CD4-positive, alpha-beta T cell treated with Interleukin-4 for 1 hour (primary cell): ENCODE data around the gene ANKAR.
A peak's percentile ranks its signal among the peaks of the same experiment; 100 is the strongest.
"Not testable (repeated sequence)": the region's sequence is repeated elsewhere in the genome, so short reads cannot be mapped to it uniquely, and the experiment has no call there.

Experiments used
- DNase-seq, 2 donors: peaks; one replicate each; pipeline ENCODE4 v3.0.0-alpha.2; 2020 to 2022

ANKAR gene

DNA sequence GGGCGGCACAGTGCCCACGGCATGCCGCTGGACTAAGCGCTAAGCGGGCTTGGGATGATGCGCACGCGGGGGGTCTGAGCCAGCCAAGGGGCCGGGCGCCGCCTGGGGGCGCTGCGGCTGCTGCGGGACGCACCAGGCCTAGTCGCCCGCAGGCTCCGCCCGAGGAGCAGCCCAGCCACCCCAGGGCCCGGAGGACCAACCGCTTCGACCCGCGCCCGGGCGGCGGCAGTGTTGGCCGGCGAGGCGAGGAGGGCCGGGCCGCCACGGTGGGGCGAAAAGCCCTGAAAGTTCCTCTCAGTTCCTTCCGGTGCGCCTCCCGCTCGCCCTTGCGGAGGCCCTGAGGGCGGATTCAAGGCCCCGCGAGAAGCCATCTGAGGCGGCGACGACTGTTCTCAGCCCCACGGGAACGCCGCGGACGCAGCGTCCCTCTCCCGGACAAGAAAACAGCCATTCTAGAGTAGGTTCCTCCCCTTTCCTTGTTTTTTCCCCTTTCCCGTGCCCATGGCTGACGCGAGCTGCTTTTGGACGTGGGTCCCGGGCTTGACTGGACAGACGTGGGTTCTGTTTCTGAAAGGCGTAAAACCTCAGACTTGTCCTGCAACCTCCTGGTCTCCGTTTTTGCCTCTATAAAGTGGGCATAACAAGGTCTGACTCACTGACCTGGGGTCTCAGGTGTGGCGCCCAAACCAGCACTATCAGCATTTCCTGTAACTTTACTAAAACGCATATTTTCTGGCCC, at the start of gene ANKAR:
Gene ANKAR (plus strand): TSS at position 297 of the 739 bp plus-strand sequence. CDS start 1,821 bp downstream, outside the sequence.
- peak; percentile 86 to 89 for DNase-seq

GRCh38 chr2:189625636-189626035, 48.8 kb upstream of the ANKAR start:
- no peak for DNase-seq

GRCh38 chr2:189627789-189628188, 46.7 kb upstream of the ANKAR start:
- DNase-seq: no peak

DNA sequence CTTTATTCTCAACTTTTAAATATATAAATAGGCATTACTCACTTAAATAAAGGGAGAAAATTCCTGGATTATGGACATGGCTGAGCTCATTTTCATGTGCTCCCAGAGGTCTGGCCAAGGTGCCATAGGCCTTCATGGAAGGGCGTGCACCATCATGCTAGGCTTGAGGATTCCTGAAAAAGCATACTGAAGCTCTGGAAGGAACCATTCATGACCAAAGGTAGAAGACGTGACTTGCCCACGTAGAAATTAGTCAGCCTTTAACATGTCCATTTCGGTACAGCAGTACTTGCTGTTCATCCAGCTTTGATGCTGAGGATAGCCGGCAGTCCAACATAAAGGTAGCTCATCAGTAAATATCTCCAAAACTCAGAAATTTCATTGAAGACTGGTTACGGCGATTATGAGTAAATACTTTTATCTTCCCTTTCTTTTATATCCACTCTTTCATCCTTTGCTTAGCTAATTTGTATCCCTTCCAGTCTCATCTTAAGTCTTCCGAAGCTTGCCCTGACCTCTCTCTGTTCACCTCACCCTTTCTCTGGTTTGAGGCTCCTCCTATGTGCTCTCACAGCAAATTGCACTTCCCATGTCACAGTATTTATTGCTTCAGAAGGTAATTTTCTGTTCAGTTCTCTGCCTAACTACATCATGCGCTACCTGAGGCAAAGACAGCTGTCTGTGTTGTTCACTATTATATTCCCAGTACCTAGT, 45.5 kb upstream of the ANKAR start:
- no peak for DNase-seq

DNA sequence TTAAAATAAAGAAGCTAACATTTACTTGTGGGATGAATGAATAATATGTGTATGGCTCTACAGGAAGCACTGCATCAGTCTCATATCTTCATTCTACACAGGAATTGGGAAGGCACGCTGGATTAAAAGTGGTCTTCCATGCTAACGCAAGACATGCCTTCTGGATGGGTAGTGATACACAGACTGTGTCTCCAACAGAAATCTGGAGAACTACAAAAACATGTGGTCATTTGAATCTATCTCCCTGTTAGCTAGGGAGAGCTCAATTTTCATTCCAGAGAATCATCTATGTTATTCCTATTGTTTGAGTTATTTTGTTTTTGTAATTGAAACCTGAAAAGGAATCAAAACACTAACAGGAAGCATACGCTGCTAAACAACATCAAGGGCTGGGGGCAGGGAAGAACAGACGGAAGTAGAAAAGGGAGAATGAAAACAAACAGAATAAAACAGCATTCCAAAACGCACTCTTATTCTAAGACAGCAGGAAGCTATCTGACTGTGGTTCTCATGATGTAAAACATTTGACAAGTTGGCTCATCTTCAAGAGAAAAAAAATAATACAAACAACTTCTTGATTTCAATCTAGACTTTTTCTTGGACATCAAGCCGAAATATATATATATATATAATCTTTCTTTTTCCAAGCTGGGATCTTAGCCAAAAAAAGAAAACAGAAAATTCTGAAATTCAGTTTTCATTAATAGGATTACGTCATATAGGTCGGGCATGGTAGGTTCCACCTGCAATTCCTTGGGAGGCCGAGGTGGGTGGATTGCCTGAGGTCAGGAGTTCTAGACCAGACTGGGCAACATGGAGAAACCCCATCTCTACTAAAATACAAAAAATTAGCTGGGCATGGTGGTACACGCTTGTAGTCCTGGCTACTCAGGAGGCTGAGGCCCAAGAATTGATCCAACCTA, 44.7 kb upstream of the ANKAR start:
- no peak for DNase-seq

GRCh38 chr2:189631849-189632248, 42.6 kb upstream of the ANKAR start:
- DNase-seq: no peak

GRCh38 chr2:189633392-189633811, 41.1 kb upstream of the ANKAR start:
- DNase-seq: peak in 1 of 2 donors; percentile 41

DNA sequence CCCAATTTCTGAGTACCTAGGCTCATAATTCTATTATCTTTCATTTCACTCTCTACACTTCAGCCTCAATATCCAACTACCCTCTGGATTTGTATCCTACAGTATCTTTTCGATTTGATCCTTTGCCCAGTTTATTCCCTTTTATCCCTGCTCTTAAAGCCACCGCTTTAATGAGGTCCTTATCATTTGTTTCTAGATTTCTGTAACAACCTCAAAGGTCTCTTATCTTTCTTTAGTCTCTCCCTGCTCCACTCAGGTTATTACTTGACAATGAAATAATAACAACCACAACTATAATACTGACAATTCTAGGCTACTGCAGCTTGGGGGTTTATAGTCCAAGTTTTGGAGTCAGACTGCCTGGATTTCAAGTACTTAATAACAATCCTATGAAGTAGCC, 39.1 kb upstream of the ANKAR start:
- no peak for DNase-seq

DNA sequence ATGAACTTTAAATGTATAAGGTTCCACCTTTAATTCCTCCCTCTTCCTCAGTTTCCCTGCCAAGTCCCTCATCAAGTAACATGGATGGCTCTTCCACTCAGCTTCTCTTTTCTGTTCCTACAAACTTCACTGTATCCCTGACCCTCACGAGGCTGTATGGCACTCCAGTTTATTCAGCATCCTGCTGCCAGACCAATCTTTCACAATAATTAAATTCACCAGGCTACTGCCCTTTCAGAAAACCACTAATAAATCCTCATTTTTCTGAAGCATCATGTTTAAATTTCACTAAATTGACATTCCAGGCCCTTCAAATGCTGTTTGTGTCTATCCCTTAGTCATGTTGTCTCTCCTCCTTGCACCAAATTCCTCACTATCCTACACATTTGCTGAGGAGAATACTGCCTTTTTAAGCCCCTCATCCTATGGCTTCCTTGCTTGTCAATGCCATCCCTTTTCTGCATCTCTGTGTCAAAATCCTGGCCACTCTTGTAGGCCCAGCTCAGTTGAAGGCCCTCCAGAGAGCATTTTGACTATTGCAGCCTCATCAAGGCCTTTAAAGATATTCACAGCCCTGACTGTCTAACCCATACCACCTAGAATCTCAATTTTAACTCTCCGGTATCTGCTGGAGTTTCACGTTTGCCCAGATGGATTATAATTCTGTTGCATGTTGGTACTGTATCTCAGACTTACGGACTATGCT, 36.0 kb upstream of the ANKAR start:
- DNase-seq: no peak

GRCh38 chr2:189639007-189639609, 35.4 kb upstream of the ANKAR start:
- DNase-seq: no peak

- DNase-seq: no peak
These were observed 33.5 kb upstream of the ANKAR start for GRCh38 chr2:189641002-189641401.

GRCh38 chr2:189641590-189641989, 32.9 kb upstream of the ANKAR start:
- DNase-seq: no peak

DNA sequence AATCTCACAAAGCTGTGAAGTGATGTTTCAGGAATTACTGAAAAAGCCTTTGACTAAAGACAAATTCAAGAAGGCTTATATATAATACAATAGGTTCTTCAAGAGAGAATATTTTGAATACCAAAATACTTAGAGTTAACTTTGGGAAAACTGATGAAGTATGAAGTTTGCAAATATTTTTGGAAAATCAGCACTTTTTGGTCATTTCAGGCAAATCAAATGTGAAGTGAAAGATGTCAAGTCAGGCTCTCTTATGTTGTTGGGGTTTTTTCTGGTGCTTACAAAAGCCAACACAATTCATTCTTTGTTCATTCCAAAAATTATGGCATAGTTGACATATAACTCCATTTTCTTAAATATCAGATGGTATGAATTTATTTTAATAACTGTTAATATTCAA, 27.9 kb upstream of the ANKAR start:
- DNase-seq: no peak

GRCh38 chr2:189648846-189649509, 25.5 kb upstream of the ANKAR start:
- DNase-seq: no peak

GRCh38 chr2:189651284-189651683, 23.2 kb upstream of the ANKAR start:
- no peak for DNase-seq

- DNase-seq: not testable (repeated sequence)
These were observed 21.0 kb upstream of the ANKAR start for GRCh38 chr2:189653464-189653863.

- no peak for DNase-seq
These were observed 19.8 kb upstream of the ANKAR start for GRCh38 chr2:189654641-189655040.

GRCh38 chr2:189657867-189658266, 16.6 kb upstream of the ANKAR start:
- peak; percentile 39 to 65 for DNase-seq

GRCh38 chr2:189658306-189659212, 15.9 kb upstream of the ANKAR start:
- DNase-seq: peak; percentile 44 to 48

- no peak for DNase-seq
These were observed 14.7 kb upstream of the ANKAR start for GRCh38 chr2:189659734-189660133.

- DNase-seq: no peak
These were observed 13.7 kb upstream of the ANKAR start for GRCh38 chr2:189660803-189661147.
